T-cell (primary cell): Measurements from ENCODE around the gene TAS2R7. TPM values are rescaled to one million over a fixed set of nuclear protein-coding genes. Genes with fewer than 3 reads are reported as not detected.

Experiments
- ATAC-seq, 4 experiments: fragments of 200-7000 bp in 3 of 4; fragments of 150-1000 bp in 1 of 4; cut with Tn5 transposase; replicated peaks in 1 of 4; 1 replicate in 3 of 4; 2 replicates in 1 of 4; pipeline ENCODE4 v1.10.0; 2021; ENCODE audit warnings: moderate library complexity in 3 of 4, mild to moderate bottlenecking in 2 of 4, moderate number of reproducible peaks in 1 of 4
- CTCF ChIA-PET, 2 donors: fragments of 300-600 bp; sonication (Branson Sonifier 250); formaldehyde crosslinking; loops; one replicate each; lab custom pipeline; 2022; ENCODE audit warnings: antibody characterized with exemption in 2 of 2; lab: Charles Lee
- POLR2A ChIA-PET, 2 donors: fragments of 300-600 bp; sonication (Branson Sonifier 250); formaldehyde crosslinking; loops; one replicate each; lab custom pipeline; 2022; ENCODE audit warnings: antibody characterized with exemption in 2 of 2; lab: Charles Lee
- DNase-seq, 35 experiments: peaks; one replicate each; pipeline versions ENCODE4 v3.0.0 to v3.0.0-alpha.2; 2013 to 2023
- H3K27ac ChIP-seq: one replicate; pipeline ENCODE4 v1.5.1; 2013; ENCODE audit warnings: low read length
- H3K27me3 ChIP-seq, 2 experiments: replicated peaks in 1 of 2; 1 replicate in 1 of 2; 2 replicates in 1 of 2; pipeline versions ENCODE4 v1.6.1 to v1.7.0; 2013; ENCODE audit warnings: low read length in 1 of 2, mixed read lengths in 1 of 2; ENCODE audit not compliant: control insufficient read depth in 2 of 2, insufficient read depth in 2 of 2; ENCODE audit errors: extremely low read depth in 1 of 2
- H3K36me3 ChIP-seq, 2 donors: 1 replicate in 1 of 2; 2 replicates in 1 of 2; pipeline versions ENCODE4 v1.6.1 to v1.7.0; 2013; ENCODE audit warnings: low read length in 1 of 2; ENCODE audit not compliant: control insufficient read depth in 2 of 2, insufficient read depth in 1 of 2; ENCODE audit errors: extremely low read depth in 1 of 2
- H3K4me1 ChIP-seq, 2 experiments: 1 replicate in 1 of 2; 2 replicates in 1 of 2; pipeline versions ENCODE4 v1.6.1 to v1.7.0; 2013; ENCODE audit warnings: low read length in 2 of 2, mixed read lengths in 1 of 2; ENCODE audit not compliant: insufficient read depth in 2 of 2, control insufficient read depth in 1 of 2; ENCODE audit errors: extremely low read depth in 1 of 2
- H3K4me3 ChIP-seq, 2 donors: 1 replicate in 1 of 2; 2 replicates in 1 of 2; pipeline versions ENCODE4 v1.5.1 to v1.7.0; 2013; ENCODE audit warnings: mild to moderate bottlenecking in 2 of 2, low read length in 1 of 2, moderate library complexity in 1 of 2; ENCODE audit not compliant: control insufficient read depth in 1 of 2; ENCODE audit errors: extremely low read depth in 1 of 2
- H3K9me3 ChIP-seq: 2 replicates; pipeline ENCODE4 v1.7.0; 2013
- H3K27ac Mint-ChIP-seq, 2 donors: one replicate each; pipeline ENCODE4 v1.8.0; 2020 to 2021; ENCODE audit warnings: mild to moderate bottlenecking in 2 of 2, mixed read lengths in 2 of 2
- H3K27me3 Mint-ChIP-seq, 2 donors: one replicate each; pipeline ENCODE4 v1.8.0; 2021 to 2022; ENCODE audit warnings: mixed read lengths in 2 of 2
- H3K36me3 Mint-ChIP-seq: one replicate; pipeline ENCODE4 v1.8.0; 2021; ENCODE audit warnings: mixed read lengths
- H3K4me1 Mint-ChIP-seq, 3 donors: one replicate each; pipeline ENCODE4 v1.8.0; 2020 to 2022; ENCODE audit warnings: mixed read lengths in 3 of 3, mild to moderate bottlenecking in 1 of 3
- H3K4me3 Mint-ChIP-seq, 3 donors: one replicate each; pipeline ENCODE4 v1.8.0; 2020 to 2022; ENCODE audit warnings: mild to moderate bottlenecking in 3 of 3, mixed read lengths in 3 of 3, moderate library complexity in 3 of 3
- H3K9me3 Mint-ChIP-seq, 3 donors: one replicate each; pipeline ENCODE4 v1.8.0; 2020 to 2022; ENCODE audit warnings: mixed read lengths in 3 of 3
- WGBS: methylation state at CpG from one replicate; pipeline ENCODE4 v1.1.5; 2013; ENCODE audit warnings: missing lambda C conversion rate; ENCODE audit not compliant: insufficient coverage; 5-methylcytosine and 5-hydroxymethylcytosine counted together
- total RNA-seq, 35 experiments: library from RNA in 6 of 35; stranded (reverse) in 6 of 35; fragments of 120-200 nt in 1 of 35; gene quantifications; one replicate each; pipeline versions ENCODE4 v1.2.1 to v1.2.4 and lab custom pipeline; 2013 to 2026

Gene TAS2R7
- total RNA-seq, 5 donors from 2014 or later (not counting 1 experiment from before 2014, with no cell fraction given), result not detected

GRCh38 chr12:10829994-10830393, 27.6 kb upstream of the TAS2R7 start:
- Mint-ChIP-seq H3K4me3 (no peak overlapping the region), H3K27me3 (no peaks in the 10 kb centered on the region), H3K27ac (no peak overlapping the region), H3K4me1 (no peaks in the 10 kb centered on the region), H3K36me3 (no peaks in the 10 kb centered on the region), H3K9me3 (no peaks in the 10 kb centered on the region)
- no peaks in the 10 kb centered on the region for H3K36me3 ChIP-seq
- ChIA-PET CTCF (no interaction called here), POLR2A (no interaction called here)
- H3K27me3 ChIP-seq, result no peaks in the 10 kb centered on the region
- H3K4me1 ChIP-seq, result no peaks in the 10 kb centered on the region
- no peak for DNase-seq
- no peak overlapping the region for H3K27ac ChIP-seq
- no peak for ATAC-seq
- H3K9me3 ChIP-seq, result no peaks in the 10 kb centered on the region
- WGBS, result no CpG with 5 or more reads among the region's 1 CpG
- no peak overlapping the region for H3K4me3 ChIP-seq

- ChIA-PET POLR2A (no interaction called here), CTCF (interaction anchor here in 1 of 2 donors (1.0 kb wide), 1 partner anchor 9 kb away, joined by 3 read pairs; no protein-coding TSS in a partner anchor)
- Mint-ChIP-seq H3K36me3 (no peaks in the 10 kb centered on the region), H3K27ac (no peak within 1 kb of the TSS), H3K4me3 (no peak within 1 kb of the TSS), H3K4me1 (no peaks in the 10 kb centered on the region), H3K27me3 (no peaks in the 10 kb centered on the region), H3K9me3 (no peaks in the 10 kb centered on the region)
- H3K27ac ChIP-seq, result no peak within 1 kb of the TSS
- no peaks in the 10 kb centered on the region for H3K36me3 ChIP-seq
- H3K4me3 ChIP-seq, result no peak within 1 kb of the TSS
- DNase-seq (no peak), ATAC-seq (no peak)
- 86% methylated on average over 1 of the region's 3 CpGs for WGBS
- no peaks in the 10 kb centered on the region for H3K9me3 ChIP-seq
- H3K4me1 ChIP-seq, result no peaks in the 10 kb centered on the region
- H3K27me3 ChIP-seq, result no peaks in the 10 kb centered on the region
These were observed 23.8 kb upstream of the TAS2R7 start, which contains the start of gene TAS2R10 for GRCh38 chr12:10826258-10826657. Gene TAS2R10 (minus strand): TSS chr12:10826358. CDS start chr12:10826269, 89 bp downstream.

- no peaks in the 10 kb centered on the region for H3K27me3 Mint-ChIP-seq
- no peaks in the 10 kb centered on the region for H3K9me3 Mint-ChIP-seq
- H3K27ac Mint-ChIP-seq, result no peak overlapping the region
- Histone ChIP-seq H3K36me3 (no peaks in the 10 kb centered on the region), H3K4me3 (no peak overlapping the region), H3K27me3 (no peaks in the 10 kb centered on the region), H3K9me3 (no peaks in the 10 kb centered on the region), H3K27ac (no peak overlapping the region), H3K4me1 (no peaks in the 10 kb centered on the region)
- CTCF ChIA-PET, result no interaction called here
- no peak for DNase-seq
- WGBS, result 100% methylated on average over 1 of the region's 3 CpGs
- no peaks in the 10 kb centered on the region for H3K4me1 Mint-ChIP-seq
- ATAC-seq, result no peak
- no peaks in the 10 kb centered on the region for H3K36me3 Mint-ChIP-seq
- POLR2A ChIA-PET, result no interaction called here
- H3K4me3 Mint-ChIP-seq, result no peak overlapping the region
These were observed 22.5 kb upstream of the TAS2R7 start for GRCh38 chr12:10824957-10825356.

GRCh38 chr12:10811883-10812536, 9.6 kb upstream of the TAS2R7 start:
- no peak overlapping the region for H3K27ac Mint-ChIP-seq
- no peak overlapping the region for H3K4me3 Mint-ChIP-seq
- ATAC-seq (no peak), DNase-seq (no peak)
- peaks cover 0 to 2% (median 0%) of the 10 kb centered on the region in 3 donors for H3K4me1 Mint-ChIP-seq
- ChIA-PET CTCF (no interaction called here), POLR2A (no interaction called here)
- no peaks in the 10 kb centered on the region for H3K36me3 Mint-ChIP-seq
- H3K9me3 ChIP-seq, result no peaks in the 10 kb centered on the region
- no peaks in the 10 kb centered on the region for H3K36me3 ChIP-seq
- H3K27me3 Mint-ChIP-seq, result peaks cover 23 to 24% of the 10 kb centered on the region in 2 donors
- H3K9me3 Mint-ChIP-seq, result no peaks in the 10 kb centered on the region
- H3K4me1 ChIP-seq, result no peaks in the 10 kb centered on the region
- no peaks in the 10 kb centered on the region for H3K27me3 ChIP-seq
- WGBS, result no CpG with 5 or more reads among the region's 3 CpGs
- H3K27ac ChIP-seq, result no peak overlapping the region
- H3K4me3 ChIP-seq, result no peak overlapping the region

- DNase-seq, result no peak
- H3K27me3 Mint-ChIP-seq, result peaks cover 26 to 33% of the 10 kb centered on the region in 2 donors
- H3K4me3 Mint-ChIP-seq, result no peak within 1 kb of the TSS
- H3K4me1 ChIP-seq, result no peaks in the 10 kb centered on the region
- H3K36me3 ChIP-seq, result no peaks in the 10 kb centered on the region
- H3K9me3 ChIP-seq, result no peaks in the 10 kb centered on the region
- no peak within 1 kb of the TSS for H3K27ac Mint-ChIP-seq
- peaks cover 0 to 2% (median 0%) of the 10 kb centered on the region in 3 donors for H3K4me1 Mint-ChIP-seq
- CTCF ChIA-PET, result no interaction called here
- no peaks in the 10 kb centered on the region for H3K27me3 ChIP-seq
- no peak within 1 kb of the TSS for H3K4me3 ChIP-seq
- POLR2A ChIA-PET, result no interaction called here
- ATAC-seq, result no peak
- H3K36me3 Mint-ChIP-seq, result no peaks in the 10 kb centered on the region
- no peak within 1 kb of the TSS for H3K27ac ChIP-seq
- no peaks in the 10 kb centered on the region for H3K9me3 Mint-ChIP-seq
These were observed 7.6 kb upstream of the TAS2R7 start, which contains the start of gene TAS2R9 for GRCh38 chr12:10810068-10810467. Gene TAS2R9 (minus strand): TSS chr12:10810168. CDS start chr12:10810075, 93 bp downstream.

GRCh38 chr12:10807186-10807585, 4.8 kb upstream of the TAS2R7 start, which contains the start of gene TAS2R8:
Gene TAS2R8 (minus strand): TSS chr12:10807286. CDS start chr12:10806980, 306 bp downstream.
- no peak within 1 kb of the TSS for H3K27ac Mint-ChIP-seq
- CTCF ChIA-PET, result no interaction called here

More at GRCh38 chr12:10807186-10807585, 4.8 kb upstream of the TAS2R7 start, which contains the start of gene TAS2R8:
- H3K27me3 Mint-ChIP-seq, result peaks cover 25 to 35% of the 10 kb centered on the region in 2 donors
- no peaks in the 10 kb centered on the region for H3K36me3 Mint-ChIP-seq
- WGBS, result no CpG with 5 or more reads among the region's 1 CpG
- H3K4me3 Mint-ChIP-seq, result no peak within 1 kb of the TSS
- no peaks in the 10 kb centered on the region for H3K36me3 ChIP-seq
- H3K4me1 Mint-ChIP-seq, result peaks cover 0 to 2% (median 0%) of the 10 kb centered on the region in 3 donors
- H3K4me3 ChIP-seq, result no peak within 1 kb of the TSS
- no peak for DNase-seq
- H3K4me1 ChIP-seq, result no peaks in the 10 kb centered on the region
- no peaks in the 10 kb centered on the region for H3K9me3 Mint-ChIP-seq
- H3K27ac ChIP-seq, result no peak within 1 kb of the TSS
- H3K27me3 ChIP-seq, result peaks cover 0 to 3% of the 10 kb centered on the region in 2 experiments
- POLR2A ChIA-PET, result no interaction called here
- no peaks in the 10 kb centered on the region for H3K9me3 ChIP-seq
- no peak for ATAC-seq
